Stomach (tissue), 4 donors: Measurements from ENCODE around the gene EDN3.

Source experiments
- EP300 ChIP-seq: sonication (generic); formaldehyde crosslinking; IDR thresholded peaks from one replicate; pipeline ENCODE4 v1.6.1; 2017; ENCODE audit warnings: antibody characterized with exemption
- POLR2A ChIP-seq, 4 donors: fragments of 450-650 bp; IDR thresholded peaks; one replicate each; pipeline ENCODE4 v1.6.1; 2016; ENCODE audit warnings: antibody characterized with exemption in 4 of 4, control low read depth in 2 of 4, mild to moderate bottlenecking in 1 of 4, moderate library complexity in 1 of 4
- POLR2AphosphoS5 ChIP-seq, 3 donors: sonication (generic); formaldehyde crosslinking; IDR thresholded peaks; one replicate each; pipeline ENCODE4 v1.6.1; 2016; ENCODE audit warnings: antibody characterized with exemption in 3 of 3
- TF ChIP-seq, protein P1 (sequence below), 7 experiments: fragments of 450-650 bp in 4 of 7; fragments of 200-600 bp in 3 of 7; sonication (generic) in 3 of 7; IDR thresholded peaks; one replicate each; pipeline ENCODE4 v1.5.1; 2016 to 2019; ENCODE audit warnings: antibody characterized with exemption in 7 of 7, control low read depth in 2 of 7, mild to moderate bottlenecking in 1 of 7

DNA sequence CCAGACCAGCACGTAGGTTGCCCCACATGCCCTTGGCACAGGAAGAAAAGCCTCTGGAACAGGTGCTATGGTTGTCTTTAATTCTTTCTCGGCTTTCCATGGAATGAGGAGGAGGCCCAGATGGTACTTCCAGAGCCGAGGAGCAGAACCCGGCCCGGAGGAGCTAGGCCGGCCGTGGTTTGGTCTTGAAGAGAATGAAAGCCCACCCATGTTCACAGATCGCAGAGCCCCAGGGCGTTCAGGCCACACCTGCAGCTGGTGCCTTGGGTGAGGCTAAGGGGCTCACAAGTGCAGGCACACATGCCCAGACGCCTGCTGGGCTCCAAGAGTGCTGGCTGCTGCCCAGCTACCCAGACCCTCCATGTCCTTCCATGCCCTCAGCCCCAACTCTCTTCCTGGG is 20.0 kb downstream of the EDN3 start:
- TF ChIP-seq, protein P1, sequence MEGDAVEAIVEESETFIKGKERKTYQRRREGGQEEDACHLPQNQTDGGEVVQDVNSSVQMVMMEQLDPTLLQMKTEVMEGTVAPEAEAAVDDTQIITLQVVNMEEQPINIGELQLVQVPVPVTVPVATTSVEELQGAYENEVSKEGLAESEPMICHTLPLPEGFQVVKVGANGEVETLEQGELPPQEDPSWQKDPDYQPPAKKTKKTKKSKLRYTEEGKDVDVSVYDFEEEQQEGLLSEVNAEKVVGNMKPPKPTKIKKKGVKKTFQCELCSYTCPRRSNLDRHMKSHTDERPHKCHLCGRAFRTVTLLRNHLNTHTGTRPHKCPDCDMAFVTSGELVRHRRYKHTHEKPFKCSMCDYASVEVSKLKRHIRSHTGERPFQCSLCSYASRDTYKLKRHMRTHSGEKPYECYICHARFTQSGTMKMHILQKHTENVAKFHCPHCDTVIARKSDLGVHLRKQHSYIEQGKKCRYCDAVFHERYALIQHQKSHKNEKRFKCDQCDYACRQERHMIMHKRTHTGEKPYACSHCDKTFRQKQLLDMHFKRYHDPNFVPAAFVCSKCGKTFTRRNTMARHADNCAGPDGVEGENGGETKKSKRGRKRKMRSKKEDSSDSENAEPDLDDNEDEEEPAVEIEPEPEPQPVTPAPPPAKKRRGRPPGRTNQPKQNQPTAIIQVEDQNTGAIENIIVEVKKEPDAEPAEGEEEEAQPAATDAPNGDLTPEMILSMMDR (IDR thresholded peaks at IDR 0.05) = no peak
- TF ChIP-seq EP300 (no peak), POLR2A (IDR thresholded peaks at IDR 0.05) (no peak), POLR2AphosphoS5 (IDR thresholded peaks at IDR 0.05) (no peak)
